ENCODE results near the gene IL1R2.

The IL1R2 gene

DNA sequence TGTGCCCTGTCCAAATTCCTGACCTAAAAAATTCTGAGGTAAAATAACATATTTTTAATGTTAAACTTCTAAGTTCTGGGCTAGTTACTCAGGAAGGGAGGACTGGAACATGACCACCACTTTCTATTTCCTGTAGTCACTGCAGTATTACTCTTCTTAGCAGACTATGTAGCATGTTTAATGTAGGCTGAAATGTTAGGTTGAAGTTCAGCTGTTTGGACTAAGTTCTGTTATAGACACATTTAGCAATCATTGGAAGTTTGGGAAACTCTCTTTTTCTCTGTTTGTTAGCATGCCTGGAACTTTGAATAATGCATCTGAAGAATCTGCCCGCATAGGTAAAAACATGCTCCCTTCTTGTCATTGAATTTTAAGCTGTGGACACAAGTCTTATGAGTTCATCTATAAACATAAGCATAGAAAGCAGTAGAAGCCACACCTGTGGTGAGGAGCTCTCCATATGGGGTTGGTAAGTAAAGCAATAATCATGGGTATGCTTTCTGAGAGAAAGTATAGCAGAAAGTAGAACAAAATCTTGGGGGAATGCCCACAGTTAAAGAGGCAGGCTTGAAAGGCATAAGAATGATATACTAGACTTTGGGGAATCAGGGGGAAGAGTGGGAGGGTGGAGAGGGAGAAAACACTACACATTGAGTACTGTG lies 52.6 kb downstream of the IL1R2 start:
- no peak for DNase-seq

DNA sequence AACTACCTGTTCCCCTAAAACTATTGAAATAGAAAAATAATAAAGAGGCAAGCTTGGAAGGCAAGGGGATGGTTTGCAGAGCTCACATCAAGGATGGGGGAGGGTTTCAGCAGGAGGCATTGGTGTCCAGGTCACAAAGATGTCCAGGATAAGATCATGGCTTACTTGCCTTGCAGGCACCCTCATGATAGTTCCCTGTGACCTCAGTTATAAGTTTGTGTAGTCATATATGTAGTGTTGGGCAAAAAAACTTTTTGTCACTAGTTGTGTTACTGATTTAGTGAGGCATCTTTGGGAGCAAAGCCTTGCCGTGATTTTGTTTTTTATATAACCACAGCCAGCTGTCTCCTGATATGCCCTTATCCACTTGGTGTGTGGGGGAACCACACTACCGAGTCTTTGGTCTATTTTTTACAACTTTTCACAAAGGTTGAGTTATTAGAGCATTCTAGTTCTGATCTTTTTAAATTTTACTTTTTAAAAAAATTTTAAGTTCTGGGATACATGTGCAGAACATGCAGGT lies 53.3 kb downstream of the IL1R2 start:
- no peak for DNase-seq

DNA sequence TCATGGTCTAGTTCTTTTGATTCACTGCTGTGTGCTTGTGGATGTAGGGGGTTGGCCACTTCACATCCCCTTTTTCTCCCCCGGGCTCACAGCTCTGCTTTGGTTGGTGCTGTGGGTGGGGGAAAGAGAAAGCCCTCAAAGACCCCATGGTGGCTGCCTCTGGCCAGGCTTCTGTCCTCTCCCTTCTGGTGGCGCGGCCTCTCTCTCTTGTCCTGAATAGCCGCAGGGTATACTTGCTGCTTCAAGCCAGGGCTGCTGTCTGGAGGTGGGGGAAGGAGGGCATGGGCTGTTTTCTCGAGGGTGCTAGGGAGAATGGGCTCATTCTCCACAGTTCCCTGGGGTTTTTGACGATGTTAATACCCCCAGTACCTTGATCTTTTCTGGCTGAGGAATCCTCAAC lies 53.9 kb downstream of the IL1R2 start:
- no peak for DNase-seq

DNA sequence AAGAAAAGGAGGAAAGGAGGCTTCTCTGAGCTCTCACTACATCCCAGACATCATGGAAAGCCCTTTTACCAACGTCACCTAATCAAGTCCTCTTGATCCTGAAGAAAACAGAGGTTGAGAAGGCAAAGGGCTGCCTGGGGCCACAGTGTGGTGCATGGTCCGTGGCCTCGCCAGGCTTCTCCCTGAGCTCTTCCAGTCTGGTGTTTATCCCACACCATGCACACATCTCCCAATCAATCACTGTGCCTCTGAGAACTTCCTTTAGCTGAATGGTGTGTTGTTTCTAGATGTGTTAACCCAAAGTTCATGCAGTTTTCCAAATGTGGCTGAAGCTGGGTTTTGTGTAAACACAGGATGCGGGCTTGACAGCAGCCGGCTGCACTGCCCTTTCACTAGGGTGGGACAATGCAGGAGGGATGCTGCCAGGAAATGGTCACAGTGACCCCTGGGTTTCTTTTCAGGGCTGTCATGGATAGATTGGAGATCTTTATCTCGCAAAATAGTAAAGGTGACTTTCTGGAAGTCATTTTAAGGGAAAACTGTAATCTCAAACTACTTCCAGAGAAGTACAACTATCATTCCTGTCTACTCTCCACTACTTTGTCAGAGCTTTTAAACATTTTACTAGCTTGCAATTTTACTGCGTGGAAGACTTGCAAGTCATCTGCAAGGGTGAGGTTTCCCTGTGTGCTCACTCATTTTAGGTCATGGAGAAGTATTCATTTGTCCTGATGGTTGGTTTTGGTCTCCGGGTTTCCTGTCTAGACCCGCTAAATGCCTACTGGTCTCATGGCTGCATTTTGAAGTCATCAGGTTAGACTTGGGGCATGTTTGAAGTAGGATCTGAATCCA lies 54.6 kb downstream of the IL1R2 start:
- DNase-seq: no peak

DNA sequence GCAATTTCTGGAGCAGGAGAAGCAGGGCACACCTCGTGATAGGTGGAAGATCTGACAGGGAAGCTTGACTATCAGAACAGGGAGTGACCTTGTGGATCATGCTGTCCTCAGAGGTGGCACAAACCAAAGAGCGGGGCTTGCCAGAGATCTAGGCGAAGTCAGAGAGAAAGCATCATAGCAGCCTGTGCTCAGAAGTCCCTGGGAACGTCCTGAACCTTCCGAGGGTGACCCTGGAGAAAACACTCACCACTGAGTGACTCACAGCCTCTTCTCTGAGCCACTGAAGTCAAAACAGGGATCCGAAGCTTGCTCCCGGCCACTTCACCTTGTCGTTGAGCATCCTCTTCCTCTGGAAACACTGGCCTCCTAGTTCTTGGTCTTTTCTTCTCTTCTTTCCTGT lies 56.7 kb downstream of the IL1R2 start:
- no peak for DNase-seq

DNA sequence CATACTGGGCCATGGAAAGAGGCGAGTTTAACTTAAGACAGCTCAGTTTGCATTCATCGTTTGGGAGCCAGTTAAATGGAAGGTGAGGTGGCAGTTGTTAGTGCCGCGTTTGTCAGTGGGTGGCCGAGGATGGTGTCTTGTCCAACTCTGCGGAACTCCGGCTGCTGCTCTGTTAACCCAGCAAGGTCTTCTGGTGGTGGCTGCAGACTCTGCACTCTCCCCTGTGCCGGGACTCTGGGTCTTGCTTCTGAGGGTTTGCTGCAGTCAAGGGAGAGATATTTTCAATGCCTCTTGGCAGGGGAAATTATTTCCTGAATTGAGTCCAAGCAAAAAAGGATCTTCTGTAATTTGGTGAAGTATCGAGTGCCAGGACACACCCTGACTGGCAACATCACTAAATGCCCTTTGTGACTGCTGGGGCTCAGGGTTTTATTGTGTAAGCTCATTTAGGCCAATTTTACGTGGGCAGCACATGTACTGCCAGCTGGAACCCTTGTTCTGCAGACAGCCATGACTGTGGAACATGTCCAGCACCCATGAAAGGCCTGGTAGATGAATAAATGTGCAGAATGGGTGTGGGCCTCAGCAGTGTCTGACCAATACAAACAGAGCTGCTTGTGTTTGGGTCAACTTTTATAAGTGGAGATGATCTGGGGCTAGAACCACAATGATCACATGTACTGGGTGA lies 58.1 kb downstream of the IL1R2 start:
- DNase-seq: no peak

DNA sequence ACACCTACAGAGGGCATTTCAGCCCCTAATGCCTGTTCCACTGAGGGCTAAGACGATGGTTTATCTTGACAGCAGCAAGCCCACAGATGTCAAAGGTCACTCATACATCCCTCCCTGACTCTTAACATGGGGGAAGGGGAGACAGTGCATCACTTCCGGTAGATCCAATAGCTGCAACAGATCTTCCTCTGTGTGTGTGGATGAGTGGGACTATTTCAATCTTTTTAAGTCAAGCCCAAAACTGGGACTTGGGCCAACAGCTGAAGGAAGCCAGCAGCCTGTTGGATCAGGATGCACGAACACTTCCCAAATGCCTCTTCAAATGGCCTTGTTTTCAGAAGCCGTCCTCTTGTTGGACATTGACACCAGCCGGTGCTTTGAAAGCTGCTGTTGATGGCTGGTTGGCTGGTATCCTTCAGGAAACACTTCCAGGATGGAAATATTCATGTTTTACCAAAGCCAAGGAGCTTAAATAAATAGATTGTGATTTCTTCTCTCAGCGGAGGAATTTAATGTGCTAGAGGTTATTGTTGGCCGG lies 59.2 kb downstream of the IL1R2 start:
- DNase-seq: no peak

DNA sequence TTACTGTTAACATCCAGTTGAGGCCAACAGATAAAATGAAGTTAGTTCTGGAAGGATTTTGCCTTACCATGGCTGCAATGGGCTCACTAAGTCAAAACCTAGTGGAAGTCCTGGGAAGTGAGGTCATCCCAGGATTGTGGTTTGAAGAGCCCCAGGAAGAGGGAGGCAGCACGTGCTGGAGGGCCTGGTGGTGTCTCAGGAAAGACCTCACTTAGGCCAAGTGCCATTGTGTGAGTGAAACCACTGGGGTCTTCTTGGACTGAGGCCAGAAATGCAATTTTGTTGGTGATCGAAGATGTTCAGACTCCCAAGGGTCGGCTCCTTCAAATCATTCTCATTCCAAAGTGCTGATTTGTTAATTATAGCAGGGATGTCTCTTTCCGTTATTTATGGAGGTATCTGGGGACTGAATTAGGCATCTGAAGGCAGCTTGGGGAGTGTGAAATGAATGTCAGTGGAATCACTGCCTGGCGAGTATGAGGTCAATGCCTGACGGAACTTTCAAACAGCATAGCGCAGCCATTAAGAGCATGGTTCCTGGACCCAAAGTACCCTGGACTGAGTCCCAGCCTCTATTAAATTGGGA lies 60.0 kb downstream of the IL1R2 start:
- DNase-seq: no peak

DNA sequence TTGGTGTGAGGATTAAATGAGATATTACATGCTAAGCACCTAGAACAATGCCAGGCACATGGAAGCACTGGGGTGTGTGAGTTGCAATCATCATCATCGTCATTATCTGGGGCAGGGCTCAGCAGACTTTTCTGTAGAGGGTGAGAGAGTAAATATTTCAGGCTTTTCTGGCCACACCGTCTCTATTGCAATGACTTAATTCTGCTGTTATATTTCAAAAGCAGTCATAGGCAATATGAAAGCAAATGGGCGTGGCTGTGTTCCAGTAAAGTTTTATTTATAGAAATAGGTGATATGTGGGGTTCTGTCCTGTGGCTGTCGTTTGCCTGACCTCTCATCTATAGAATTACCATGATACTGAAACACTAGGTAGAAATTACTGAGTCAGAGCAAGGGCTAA lies 60.6 kb downstream of the IL1R2 start:
- DNase-seq: no peak

DNA sequence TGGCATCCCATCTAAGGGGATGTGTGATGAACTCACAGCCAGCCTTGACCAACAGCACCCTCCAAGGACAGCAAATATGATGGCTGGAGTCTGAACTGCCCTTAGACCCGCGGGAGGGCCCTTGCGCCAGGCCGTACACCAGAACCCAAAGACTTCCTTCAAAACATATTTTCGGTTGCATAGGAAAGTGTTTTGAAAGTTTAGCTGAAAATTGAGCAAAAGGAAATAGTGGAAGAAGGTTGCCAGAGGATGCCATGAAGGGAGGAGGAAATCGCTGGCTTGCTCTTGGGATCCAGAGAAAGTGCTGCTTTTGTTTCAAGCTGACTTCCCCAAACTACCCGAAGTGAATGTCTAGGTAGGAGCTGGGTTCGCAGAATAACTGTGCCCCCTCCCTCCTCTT lies 61.3 kb downstream of the IL1R2 start:
- no peak for DNase-seq

DNA sequence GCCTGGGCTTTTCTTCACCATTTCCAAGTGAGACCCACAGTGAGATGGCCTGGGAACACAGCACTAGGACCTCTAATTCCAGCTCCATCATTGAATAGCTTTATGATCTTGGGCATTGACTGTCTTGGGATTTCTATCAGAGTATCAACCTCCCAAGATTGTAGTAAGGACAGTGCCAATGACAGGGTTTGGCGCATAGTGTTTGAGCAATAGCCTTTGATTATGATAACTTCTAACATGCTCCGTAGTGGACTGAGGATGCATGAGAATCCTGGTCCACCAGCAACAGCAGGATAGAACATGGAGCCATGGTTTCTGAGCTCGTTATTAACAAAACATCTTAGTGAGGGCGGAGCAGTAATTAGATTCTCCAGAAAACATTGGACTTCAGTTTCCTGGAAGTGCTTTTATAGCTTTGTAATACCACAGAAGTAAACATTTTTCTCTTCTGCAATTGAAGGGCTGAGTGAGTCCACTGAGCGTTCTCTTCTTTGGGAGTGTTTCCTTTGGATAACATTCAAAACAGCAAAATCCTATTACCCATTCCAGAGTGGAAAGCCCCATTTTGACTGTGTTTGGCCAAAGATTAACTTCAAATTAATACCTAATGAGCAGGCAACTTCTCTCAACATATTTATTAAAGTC lies 63.7 kb downstream of the IL1R2 start:
- no peak for DNase-seq

DNA sequence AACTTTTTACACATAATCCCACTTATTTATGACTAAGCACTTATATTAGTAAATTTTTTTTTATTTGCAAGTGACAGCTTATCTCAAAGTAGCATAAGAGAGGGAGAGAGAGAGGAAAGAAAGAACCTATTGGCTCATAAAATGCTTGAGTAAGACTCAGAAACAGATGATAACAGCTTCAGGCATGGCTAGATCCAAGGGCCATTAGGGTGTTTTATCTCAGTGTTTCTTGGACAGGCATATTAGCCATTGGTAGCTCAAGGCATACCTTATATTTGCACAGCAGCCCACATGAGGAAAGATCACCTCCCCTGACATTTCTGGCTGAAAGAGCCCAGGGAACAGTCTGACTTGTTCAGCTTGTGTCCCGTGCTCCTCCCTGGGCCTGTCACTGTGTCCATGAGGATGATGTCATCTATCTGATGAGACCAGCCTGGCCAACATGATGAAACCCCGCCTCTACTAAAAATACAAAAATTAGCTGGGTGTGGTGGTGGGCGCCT lies 64.4 kb downstream of the IL1R2 start:
- no peak for DNase-seq

DNA sequence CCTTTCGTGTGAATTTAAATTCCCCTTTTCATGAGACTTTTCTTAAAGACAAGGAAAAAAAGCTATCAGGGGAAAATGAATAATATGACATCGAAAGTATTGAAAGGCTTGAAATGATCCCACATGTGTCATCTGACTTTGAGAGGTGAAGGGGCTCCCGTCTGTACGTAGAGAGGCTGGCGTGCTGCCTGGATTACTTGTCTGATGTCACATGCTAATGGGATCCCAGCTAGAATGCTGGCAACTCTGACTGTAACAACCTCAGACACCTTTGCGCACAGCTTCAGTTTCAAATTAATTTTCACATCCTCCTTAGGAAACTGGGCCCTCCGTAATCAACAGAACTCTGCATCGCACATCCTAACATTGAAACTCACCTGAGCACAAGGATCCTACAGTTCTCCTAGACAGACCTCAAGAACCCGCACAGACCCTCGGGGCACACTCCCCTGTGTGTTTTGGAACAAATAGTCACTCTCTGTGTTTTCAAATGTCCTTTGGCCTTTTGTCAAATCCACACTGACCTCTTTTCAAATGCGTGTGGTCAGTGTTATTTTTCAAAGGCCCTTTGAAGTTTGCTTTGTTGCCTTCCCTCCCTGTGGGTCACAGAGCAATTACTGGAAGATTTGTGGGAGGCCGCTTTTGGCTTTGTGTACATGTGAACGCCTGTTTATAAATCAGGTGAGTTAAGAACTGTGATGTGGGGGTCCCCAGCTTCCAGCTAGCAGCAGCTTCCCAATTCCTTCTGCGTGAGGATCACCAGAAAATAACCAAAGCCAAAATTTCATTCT lies 65.9 kb downstream of the IL1R2 start:
- DNase-seq: no peak

DNA sequence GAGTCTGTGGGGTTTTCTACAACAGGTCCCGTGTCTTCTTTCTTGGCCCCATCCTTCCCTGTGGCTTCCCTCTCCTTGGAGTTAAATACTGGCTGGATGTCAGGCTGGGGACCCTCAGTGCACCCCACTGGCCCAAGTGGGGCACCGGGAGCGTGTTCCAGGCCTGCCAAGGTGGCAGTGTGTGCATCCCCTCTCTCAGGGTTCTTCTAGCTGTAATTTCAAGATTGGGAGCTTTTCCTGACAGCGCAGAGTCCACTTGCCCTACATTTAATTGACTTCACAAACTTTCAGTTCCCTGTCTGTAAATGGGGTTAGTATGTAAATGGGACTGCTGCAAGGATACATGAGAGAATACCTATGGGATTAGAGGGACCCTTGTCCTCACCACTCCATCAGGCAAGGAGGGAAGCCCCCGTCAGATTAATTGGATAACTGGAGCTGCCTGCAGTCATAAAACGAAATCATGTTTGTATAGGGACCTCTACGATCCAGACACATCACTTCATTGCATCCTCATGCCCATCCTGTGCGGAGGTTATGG lies 66.6 kb downstream of the IL1R2 start:
- no peak for DNase-seq

DNA sequence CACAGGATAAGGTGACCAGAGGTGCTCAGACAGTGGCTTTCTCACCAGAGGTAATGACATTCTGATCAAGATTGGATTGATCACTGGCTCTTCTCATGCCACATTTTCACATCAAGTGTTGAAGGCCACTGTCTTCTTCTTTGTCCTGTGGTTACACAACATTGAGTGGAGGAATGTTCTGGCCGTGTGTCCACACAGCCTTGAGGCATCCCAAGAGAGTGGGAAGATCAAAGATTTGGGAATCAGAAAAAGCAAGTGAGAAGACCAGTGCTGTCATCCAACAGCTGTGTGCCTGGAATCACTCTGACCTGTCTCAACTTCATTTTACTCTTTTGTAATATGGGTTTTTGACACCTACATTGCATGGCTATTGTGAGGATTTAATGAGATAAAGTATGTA lies 67.4 kb downstream of the IL1R2 start:
- DNase-seq: no peak

DNA sequence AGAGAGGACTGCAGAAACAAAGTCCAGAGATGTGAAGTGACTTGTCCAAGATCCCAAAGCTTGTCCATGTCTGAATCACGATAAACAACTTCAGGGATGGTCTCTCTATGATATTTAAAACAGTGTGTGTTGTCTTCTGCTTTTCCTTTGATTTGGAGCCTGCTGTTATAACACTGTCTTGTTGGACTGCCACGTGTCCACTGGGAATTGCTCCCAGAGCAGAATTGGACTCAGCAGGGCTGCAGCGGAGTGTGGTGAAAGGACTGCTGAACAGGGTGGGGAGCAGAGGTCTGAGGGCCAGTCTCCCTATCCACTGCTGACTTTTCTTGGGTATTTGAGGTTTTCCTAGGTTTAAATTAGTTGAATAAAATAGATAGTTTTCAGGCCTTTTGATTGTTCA lies 68.3 kb downstream of the IL1R2 start:
- DNase-seq: no peak

DNA sequence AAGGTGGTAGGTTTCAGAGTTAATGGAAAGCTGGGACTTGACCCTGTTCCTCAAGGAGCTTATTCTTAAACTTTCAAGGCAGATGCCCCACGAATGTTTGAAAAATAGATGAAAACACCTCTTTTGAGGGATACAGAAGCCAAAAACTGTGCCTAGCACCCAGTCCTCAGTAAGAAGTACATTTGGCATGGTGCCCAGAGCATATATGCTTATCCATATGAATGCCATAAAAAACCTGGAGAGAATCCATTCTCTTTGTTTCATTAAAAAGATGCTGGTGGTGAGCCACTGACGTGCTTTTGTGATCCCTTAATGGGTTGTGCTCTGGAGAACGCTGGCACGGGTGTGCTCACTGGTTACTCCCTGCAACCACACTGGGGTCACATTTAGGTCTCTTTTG lies 69.0 kb downstream of the IL1R2 start:
- DNase-seq: no peak

DNA sequence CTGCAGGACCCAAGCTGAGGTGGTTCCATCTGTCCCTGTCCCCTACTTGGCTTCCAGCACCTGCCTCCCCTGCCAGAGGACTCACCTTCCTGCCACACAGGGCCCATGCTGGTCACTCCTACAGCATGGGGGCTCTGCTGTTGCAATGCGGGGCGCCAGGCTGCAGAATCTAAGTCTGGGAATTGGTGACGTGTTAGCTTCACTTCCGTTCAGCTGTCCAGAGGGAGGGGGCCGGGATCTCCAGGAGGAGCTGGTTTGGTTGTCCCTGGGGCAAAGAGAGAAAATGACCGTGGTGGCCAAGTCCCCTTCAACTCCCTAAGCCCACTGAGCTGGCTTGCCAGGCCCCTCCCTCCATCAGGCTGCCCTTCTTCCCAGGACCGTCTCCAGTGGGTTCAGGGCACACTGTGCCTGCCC lies 69.5 kb downstream of the IL1R2 start:
- no peak for DNase-seq

DNA sequence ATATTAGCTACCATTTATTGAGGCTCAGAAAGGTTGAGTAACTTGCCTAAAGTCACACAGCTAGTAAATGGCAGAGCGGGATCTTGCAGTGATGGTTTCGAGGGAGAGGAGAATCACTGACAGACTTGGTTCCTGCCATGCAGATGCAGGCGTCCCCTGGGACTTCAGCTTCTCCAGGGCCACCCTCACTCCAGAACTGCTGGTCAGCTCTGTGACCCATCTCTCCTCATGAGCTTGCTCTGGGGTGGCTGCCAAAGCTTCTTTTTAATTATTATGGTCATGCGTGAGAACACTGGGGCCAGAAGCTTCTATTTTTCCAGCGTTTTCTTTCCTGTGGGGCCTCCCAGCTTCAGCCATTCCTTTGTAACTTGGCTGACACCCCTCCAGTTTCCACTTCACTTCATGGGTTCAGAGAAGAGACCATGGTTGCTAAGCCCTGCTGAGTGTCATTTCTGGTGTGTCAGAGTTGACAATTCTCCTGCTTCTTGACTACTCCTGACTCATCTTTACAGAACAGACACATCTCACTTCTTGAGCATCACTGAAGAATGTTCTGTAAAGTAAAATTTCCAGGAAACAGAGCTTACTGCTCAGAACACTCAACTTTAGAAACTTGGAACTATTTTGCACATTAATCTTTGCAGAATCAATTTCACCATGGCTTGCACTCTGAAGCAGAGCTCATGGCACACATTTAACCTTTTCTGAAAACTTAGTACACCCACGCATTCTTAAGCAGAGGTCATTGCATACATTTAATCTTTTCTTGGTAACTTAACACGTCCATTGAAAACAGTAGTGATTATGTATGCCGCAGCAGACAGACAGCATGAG lies 70.4 kb downstream of the IL1R2 start:
- no peak for DNase-seq

DNA sequence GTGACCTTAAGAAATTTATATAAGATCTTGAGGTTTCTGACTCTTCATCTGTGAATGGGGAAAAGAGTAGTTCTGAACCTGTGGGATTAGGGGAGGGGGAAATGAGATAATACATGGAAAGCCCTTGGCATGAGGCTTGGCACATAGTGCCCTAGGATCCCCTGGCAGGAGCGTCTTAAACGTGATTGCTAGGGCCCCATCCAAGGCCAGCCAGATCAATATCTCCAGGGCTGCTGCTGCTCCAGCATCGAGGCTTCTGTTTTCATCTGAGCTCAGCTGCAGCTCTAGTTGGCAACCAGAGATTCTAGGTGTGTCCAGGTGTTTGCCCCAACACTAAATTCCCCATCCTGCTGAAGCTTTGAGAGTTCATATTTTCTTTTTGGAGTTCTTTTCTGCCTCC lies 71.0 kb downstream of the IL1R2 start:
- no peak for DNase-seq

All from stimulated activated naive CD4-positive, alpha-beta T cell (primary cell).